ENCODE results near the gene UBAC2. TPM values are rescaled to one million over a fixed set of nuclear protein-coding genes. Genes with fewer than 3 reads are reported as not detected.
"Not testable (repeated sequence)": the region's sequence is repeated elsewhere in the genome, so short reads cannot be mapped to it uniquely, and the experiment has no call there.

UBAC2 gene
- total RNA-seq, 1 donor from 2014 or later, result 32.7 TPM

GRCh38 chr13:99374994-99375737 lies 174.5 kb downstream of the UBAC2 start:
- DNase-seq (ENCODE audit: low spot score), result no peak

- DNase-seq (ENCODE audit: low spot score), result no peak
Measured at GRCh38 chr13:99375738-99376080, 175.1 kb downstream of the UBAC2 start.

GRCh38 chr13:99376132-99376531 lies 175.5 kb downstream of the UBAC2 start:
- no peak for DNase-seq (ENCODE audit: low spot score)

DNA sequence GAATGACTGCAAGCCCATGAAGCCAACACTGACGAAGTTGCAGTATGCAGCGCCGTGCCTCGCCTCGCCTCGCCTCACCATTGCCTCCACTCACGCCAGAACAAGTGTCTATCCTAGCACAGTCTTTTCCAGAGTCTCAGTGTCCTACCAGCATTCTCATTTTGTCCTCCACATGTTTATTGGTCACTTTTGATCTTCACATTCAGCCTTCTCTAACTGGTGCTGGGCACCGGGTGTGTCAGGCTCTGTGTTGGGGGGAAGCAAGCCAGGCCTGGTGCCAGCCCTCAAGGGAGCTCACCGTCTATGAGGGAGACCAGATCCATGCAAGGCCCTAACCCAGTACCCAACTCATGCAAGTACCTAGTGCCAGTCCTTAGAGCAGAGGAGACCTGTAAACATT lies 176.3 kb downstream of the UBAC2 start:
- DNase-seq (ENCODE audit: low spot score), result no peak

DNA sequence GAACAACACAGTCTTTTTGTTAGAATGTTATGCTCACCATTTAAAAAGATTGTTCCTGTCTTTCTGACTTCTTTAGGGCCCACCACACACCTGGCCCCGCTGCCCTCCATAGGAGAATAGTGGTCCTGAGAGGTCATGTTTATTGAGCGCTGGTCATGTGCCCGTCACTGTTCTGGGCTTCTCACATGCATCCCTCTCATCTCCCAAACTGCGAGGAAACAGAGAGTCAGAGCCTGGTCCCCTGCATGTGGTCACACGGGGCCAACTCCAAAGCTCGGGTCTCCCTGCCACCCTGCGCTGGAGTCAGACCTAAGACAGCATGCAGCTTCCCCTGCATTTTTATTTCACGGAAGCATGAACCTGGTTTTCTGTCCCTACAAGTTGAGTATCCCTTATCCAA lies 177.0 kb downstream of the UBAC2 start:
- no peak for DNase-seq (ENCODE audit: low spot score)

DNA sequence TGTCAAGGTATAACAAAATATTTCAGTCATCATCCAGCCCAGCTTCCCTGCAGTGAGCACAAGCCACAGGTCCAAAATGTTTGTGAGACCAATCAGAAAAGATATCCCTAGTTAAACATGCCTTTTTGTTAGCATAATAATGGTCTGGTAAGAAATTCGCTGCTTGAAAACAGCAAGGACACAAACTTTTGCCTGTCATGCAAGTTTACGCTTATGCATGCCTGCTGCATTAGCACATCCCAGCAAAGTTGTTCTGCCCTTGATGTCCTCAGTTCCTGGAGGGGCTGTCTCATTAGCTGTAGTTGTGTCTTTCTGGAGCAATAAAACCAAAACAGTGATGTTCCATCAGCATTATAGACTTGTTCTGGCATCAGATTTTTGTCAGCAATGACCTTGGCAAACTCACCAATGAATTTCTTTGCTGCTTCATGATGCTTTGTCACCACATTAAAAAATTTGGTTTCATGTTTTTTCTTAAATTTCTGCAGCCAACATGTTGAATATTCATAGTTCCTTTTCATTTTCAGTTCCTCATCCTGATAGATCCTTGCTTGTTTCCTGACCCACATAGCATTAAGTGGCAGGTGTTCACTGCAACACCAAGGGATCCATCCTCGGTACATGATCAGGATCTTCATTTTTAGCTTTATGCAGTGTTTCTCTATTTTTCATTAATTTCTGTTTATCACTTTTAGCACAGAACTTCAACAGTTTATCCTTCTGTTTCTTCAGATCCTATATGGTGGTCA lies 178.5 kb downstream of the UBAC2 start:
- no peak for DNase-seq (ENCODE audit: low spot score)

GRCh38 chr13:99379856-99380801 lies 179.5 kb downstream of the UBAC2 start:
- no peak for DNase-seq (ENCODE audit: low spot score)

GRCh38 chr13:99380921-99381645 lies 180.4 kb downstream of the UBAC2 start:
- no peak for DNase-seq (ENCODE audit: low spot score)

- DNase-seq (ENCODE audit: low spot score), result no peak
Measured at GRCh38 chr13:99381766-99382165, 181.1 kb downstream of the UBAC2 start.

DNA sequence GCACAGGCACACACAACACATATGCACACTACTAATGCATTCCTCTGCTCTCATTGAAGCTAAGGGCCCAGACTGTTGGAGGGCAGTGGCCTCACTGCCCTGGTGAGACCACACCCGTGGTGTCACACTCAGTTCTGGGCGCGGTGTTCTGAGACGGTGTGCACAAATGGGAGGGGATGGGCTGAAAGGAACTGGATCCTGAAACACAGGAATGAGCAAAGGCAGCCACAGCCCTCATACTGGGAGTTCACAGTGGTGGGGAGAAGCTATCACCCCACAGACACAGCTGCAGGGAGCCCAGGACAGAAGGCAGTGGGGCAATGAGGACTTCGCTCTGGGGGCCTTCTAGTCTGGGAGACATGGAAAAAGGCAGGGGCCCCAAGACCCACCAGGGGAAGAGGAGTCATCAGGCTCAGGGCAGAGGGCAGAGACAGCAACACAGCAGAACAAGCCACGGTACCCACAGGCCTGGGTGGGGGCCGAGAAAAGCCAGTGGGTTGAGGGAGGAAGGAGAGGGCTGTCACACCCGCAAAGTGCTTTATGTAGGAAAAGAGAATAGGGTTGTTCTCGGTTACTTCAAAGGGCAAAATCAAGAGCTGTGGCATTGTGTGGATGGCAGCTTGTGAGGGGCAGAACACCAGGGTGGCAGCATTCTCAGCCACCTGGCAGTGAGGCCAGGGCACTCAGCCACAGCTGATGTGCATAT lies 181.9 kb downstream of the UBAC2 start:
- DNase-seq (ENCODE audit: low spot score), result no peak

- DNase-seq (ENCODE audit: low spot score), result no peak
Measured at GRCh38 chr13:99383511-99383921, 182.9 kb downstream of the UBAC2 start.

DNA sequence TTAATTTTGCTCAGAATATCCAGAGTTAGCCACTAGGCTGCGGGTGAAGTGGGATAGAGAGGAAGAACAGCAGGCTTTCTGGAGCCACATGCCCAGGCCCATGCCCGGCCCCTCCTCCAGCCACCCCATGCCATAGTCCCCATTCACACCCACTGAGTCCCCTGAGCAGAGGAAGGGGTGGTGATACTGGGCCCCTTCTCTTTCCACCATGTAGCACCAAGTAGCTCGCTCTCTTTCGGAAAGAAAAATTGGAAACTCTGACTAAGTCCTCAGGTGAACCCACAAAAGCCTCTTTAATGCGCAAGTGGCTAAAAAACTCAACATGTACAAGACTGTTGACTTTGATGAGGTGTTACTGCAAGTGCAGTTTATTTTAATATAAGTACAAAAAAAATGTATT lies 183.3 kb downstream of the UBAC2 start:
- DNase-seq (ENCODE audit: low spot score), result no peak

- DNase-seq (ENCODE audit: low spot score), result no peak
Measured at GRCh38 chr13:99384468-99384867, 183.8 kb downstream of the UBAC2 start.

GRCh38 chr13:99385161-99385560 lies 184.5 kb downstream of the UBAC2 start:
- no peak for DNase-seq (ENCODE audit: low spot score)

DNA sequence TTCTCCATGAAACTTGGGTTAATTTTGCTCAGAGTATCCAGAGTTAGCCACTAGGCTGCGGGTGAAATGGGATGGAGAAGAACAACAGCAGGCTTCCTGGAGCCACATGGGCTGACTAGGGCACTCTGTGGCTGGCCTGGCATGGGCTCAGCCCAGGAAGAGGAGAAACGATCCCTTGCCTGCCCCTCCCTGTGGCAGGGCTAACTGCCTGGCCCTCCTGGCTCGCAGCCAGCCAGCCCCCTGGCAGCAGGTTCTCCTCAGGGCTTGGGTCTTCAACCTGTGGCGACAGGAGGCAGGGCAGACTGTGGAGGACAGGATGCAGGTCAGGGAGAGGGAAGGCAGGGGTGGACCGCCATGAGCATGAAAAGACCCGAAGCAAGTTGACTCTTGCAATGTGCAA lies 185.3 kb downstream of the UBAC2 start:
- no peak for DNase-seq (ENCODE audit: low spot score)

- DNase-seq (ENCODE audit: low spot score), result no peak
Measured at GRCh38 chr13:99386495-99386894, 185.8 kb downstream of the UBAC2 start.

- DNase-seq (ENCODE audit: low spot score), result no peak
Measured at GRCh38 chr13:99386911-99387788, 186.5 kb downstream of the UBAC2 start.

- DNase-seq (ENCODE audit: low spot score), result no peak
Measured at GRCh38 chr13:99388334-99388923, 187.8 kb downstream of the UBAC2 start.

GRCh38 chr13:99389094-99389493 lies 188.4 kb downstream of the UBAC2 start:
- DNase-seq (ENCODE audit: low spot score), result not testable (repeated sequence)
